Uterus (tissue), 4 donors: ENCODE results near the gene THSD4. TPM values are rescaled to one million over a fixed set of nuclear protein-coding genes. Genes with fewer than 3 reads are reported as not detected.

Experiments
- DNase-seq, 2 donors: peaks; one replicate each; pipeline ENCODE4 v3.0.0-alpha.2; 2019 to 2020
- H3K27ac ChIP-seq, 2 donors: fragments of 200-600 bp; sonication (generic); 1 replicate in 1 of 2; 2 replicates in 1 of 2; pipeline ENCODE4 v1.5.1; 2016 to 2018
- H3K27me3 ChIP-seq, 2 donors: fragments of 200-600 bp; sonication (generic); one replicate each; pipeline ENCODE4 v1.5.1; 2018 to 2019; ENCODE audit warnings: control low read depth in 1 of 2
- H3K36me3 ChIP-seq, 2 donors: fragments of 200-600 bp; sonication (generic); one replicate each; pipeline ENCODE4 v1.5.1; 2019; ENCODE audit warnings: control low read depth in 1 of 2
- H3K4me1 ChIP-seq, 2 donors: fragments of 200-600 bp; sonication (generic); one replicate each; pipeline ENCODE4 v1.5.1; 2018 to 2019; ENCODE audit warnings: control low read depth in 1 of 2
- H3K4me3 ChIP-seq, 2 donors: fragments of 200-600 bp; sonication (generic); 1 replicate in 1 of 2; 2 replicates in 1 of 2; pipeline ENCODE4 v1.5.1; 2018 to 2019; ENCODE audit warnings: mild to moderate bottlenecking in 1 of 2
- H3K9me3 ChIP-seq, 2 donors: fragments of 200-600 bp; sonication (generic); one replicate each; pipeline ENCODE4 v1.5.1; 2019; ENCODE audit warnings: control low read depth in 1 of 2
- CTCF ChIP-seq, 4 experiments: fragments of 200-600 bp in 2 of 4; fragments of 450-650 bp in 2 of 4; sonication (generic) in 2 of 4; IDR thresholded peaks; one replicate each; pipeline ENCODE4 v1.5.1; 2016 to 2019; ENCODE audit warnings: antibody characterized with exemption in 4 of 4, mild to moderate bottlenecking in 2 of 4, moderate library complexity in 1 of 4
- POLR2A ChIP-seq, 2 donors: fragments of 450-650 bp; IDR thresholded peaks; one replicate each; pipeline ENCODE4 v1.6.1; 2016; ENCODE audit warnings: antibody characterized with exemption in 2 of 2, mild to moderate bottlenecking in 1 of 2, moderate library complexity in 1 of 2
- intact Hi-C: fragments of 100-400 bp; cut with DNase I; formaldehyde crosslinking; loops from one replicate; pipeline ENCODE4 v1.15.1; 2023; ENCODE audit warnings: low total_unique reads
- total RNA-seq, 4 donors: library from RNA; depleted of rRNA in 3 of 4; stranded (reverse); fragments of >200 nt in 3 of 4; gene quantifications; one replicate each; pipeline versions ENCODE4 v1.1.0 to v1.2.4, GENCODE V29; 2014 to 2023
- donor health status: DM: yes; HTN: yes; CAD: no.

THSD4 gene
- total RNA-seq, 4 donors from 2014 or later: 7.1 to 144 (median 35.4) TPM

GRCh38 chr15:71691081-71691457, 575.8 kb downstream of the THSD4 start:
- peak overlapping the region; percentile 73 to 80 for H3K27ac ChIP-seq
- DNase-seq: no peak
- no peaks in the 10 kb centered on the region for H3K27me3 ChIP-seq
- no peak overlapping the region for H3K4me3 ChIP-seq
- intact Hi-C loops: no loop called here
- no peaks in the 10 kb centered on the region for H3K36me3 ChIP-seq
- peaks cover 0 to 8% of the 10 kb centered on the region in 2 donors for H3K4me1 ChIP-seq
- H3K9me3 ChIP-seq: no peaks in the 10 kb centered on the region
- TF ChIP-seq POLR2A (IDR thresholded peaks at IDR 0.05): no peak
- TF ChIP-seq CTCF (IDR thresholded peaks at IDR 0.05): no peak

GRCh38 chr15:71691458-71692417, 576.5 kb downstream of the THSD4 start:
- H3K4me1 ChIP-seq: peaks cover 0 to 8% of the 10 kb centered on the region in 2 donors
- DNase-seq: peak in 1 of 2 donors; percentile 38
- no peaks in the 10 kb centered on the region for H3K36me3 ChIP-seq
- H3K27me3 ChIP-seq: no peaks in the 10 kb centered on the region
- H3K4me3 ChIP-seq: no peak overlapping the region
- H3K9me3 ChIP-seq: no peaks in the 10 kb centered on the region
- TF ChIP-seq POLR2A (IDR thresholded peaks at IDR 0.05) (no peak), CTCF (IDR thresholded peaks at IDR 0.05) (no peak)
- H3K27ac ChIP-seq: peak overlapping the region; percentile 73 to 80
- intact Hi-C loops: no loop called here

GRCh38 chr15:71697236-71697635, 582.0 kb downstream of the THSD4 start:
- no peaks in the 10 kb centered on the region for H3K36me3 ChIP-seq
- H3K4me3 ChIP-seq: no peak overlapping the region
- TF ChIP-seq CTCF (IDR thresholded peaks at IDR 0.05): no peak
- TF ChIP-seq POLR2A (IDR thresholded peaks at IDR 0.05): no peak
- H3K27me3 ChIP-seq: no peaks in the 10 kb centered on the region
- no peaks in the 10 kb centered on the region for H3K9me3 ChIP-seq
- DNase-seq: no peak
- peaks cover 0 to 5% of the 10 kb centered on the region in 2 donors for H3K4me1 ChIP-seq
- no peak overlapping the region for H3K27ac ChIP-seq
- intact Hi-C loops: no loop called here

- H3K27ac ChIP-seq: no peak overlapping the region
- H3K36me3 ChIP-seq: no peaks in the 10 kb centered on the region
- H3K4me1 ChIP-seq: no peaks in the 10 kb centered on the region
- H3K9me3 ChIP-seq: no peaks in the 10 kb centered on the region
- no peaks in the 10 kb centered on the region for H3K27me3 ChIP-seq
- no peak overlapping the region for H3K4me3 ChIP-seq
- TF ChIP-seq POLR2A (IDR thresholded peaks at IDR 0.05) (no peak), CTCF (IDR thresholded peaks at IDR 0.05) (no peak)
- intact Hi-C loops: no loop called here
- DNase-seq: no peak
Measured at GRCh38 chr15:71698030-71698429, 582.8 kb downstream of the THSD4 start.

GRCh38 chr15:71698742-71699141, 583.5 kb downstream of the THSD4 start:
- Histone ChIP-seq H3K4me1 (no peaks in the 10 kb centered on the region), H3K36me3 (no peaks in the 10 kb centered on the region), H3K9me3 (no peaks in the 10 kb centered on the region), H3K4me3 (no peak overlapping the region), H3K27ac (no peak overlapping the region), H3K27me3 (no peaks in the 10 kb centered on the region)
- TF ChIP-seq CTCF (IDR thresholded peaks at IDR 0.05) (no peak), POLR2A (IDR thresholded peaks at IDR 0.05) (no peak)
- intact Hi-C loops: no loop called here
- no peak for DNase-seq
